ENCODE results near the gene USP32.
"Not testable (repeated sequence)": the region's sequence is repeated elsewhere in the genome, so short reads cannot be mapped to it uniquely, and the experiment has no call there.

Gene USP32

DNA sequence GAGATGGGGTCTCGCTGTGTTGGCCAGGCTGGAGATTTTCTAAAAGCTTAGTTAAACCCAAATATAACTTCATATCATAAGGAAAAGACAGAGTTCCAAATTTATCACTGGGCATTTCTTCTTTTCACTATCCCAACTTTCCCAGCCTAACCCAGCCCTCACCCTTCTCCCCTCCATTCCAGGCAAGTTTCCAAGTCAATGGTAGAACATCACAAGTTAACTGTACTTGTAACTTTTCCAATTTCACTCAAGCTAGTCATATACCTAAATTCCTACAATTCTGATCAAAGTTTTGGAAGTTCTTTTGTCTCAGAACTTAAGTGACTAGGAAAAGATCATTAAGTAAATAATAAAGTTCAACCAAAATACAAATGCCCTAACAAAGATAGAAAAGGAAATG is 61.2 kb downstream of the USP32 start:
- DNase-seq (ENCODE audit: low spot score) = no peak

- DNase-seq (ENCODE audit: low spot score) = no peak
Observed at GRCh38 chr17:60328679-60329078, 63.3 kb downstream of the USP32 start.

- DNase-seq (ENCODE audit: low spot score) = no peak
Observed at GRCh38 chr17:60327901-60328273, 64.0 kb downstream of the USP32 start.

GRCh38 chr17:60327134-60327900 is 64.6 kb downstream of the USP32 start:
- no peak for DNase-seq (ENCODE audit: low spot score)

- DNase-seq (ENCODE audit: low spot score) = no peak
Observed at GRCh38 chr17:60326702-60327101, 65.2 kb downstream of the USP32 start.

DNA sequence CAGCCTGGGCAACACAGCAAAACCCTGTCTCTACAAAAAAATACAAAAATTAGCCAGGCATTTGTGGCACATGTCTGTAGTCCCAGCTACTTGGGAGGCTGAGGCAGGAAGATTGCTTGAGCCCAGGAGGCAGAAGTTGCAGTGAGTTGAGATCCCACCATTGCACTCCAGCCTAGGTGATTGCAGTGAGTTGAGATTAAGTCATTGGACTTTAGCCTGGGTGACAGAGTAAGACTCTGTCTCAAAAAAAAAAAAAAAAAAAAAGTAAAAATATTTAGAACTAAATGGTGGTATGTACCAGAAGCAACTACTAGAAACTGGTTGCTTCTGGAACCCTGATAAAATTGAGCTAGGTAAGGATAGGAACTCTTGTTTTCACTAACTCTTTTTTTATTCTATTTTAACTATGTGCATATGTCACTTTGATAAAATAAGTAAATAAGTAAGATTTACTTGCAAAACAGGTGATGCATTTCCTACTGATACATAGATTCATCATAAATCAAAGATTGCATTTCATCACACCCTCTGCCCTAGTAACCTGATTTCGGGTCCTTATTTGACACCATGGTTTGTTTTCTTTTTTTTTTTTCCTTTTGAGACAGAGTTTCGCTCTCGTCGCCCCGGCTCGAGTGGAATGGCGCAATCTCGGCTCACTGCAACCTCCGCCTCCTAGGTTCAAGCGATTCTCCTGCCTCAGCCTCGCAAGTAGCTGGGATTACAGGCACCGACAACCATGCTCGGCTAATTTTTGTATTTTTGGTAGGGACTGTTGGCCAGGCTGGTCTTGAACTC is 66.0 kb downstream of the USP32 start:
- DNase-seq (ENCODE audit: low spot score) = no peak

DNA sequence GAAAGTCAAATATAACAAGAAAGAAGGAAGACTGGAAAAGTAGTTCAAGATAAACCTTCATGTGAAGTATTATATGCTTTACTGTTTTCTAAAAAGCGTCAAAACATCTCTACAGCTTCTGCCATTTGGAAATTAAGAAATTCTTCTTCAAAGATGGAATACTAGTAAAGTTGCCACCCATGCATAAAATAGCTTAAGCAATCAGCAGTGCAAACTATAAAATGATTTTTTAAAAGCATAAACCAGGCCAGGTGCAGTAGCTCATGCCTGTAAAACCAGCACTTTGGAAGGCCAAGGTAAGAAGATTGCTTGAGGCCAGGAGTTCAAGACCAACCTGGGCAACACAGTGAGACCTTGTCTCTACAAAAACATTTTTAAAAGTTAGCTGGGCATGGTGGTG is 68.2 kb downstream of the USP32 start:
- DNase-seq (ENCODE audit: low spot score) = no peak

DNA sequence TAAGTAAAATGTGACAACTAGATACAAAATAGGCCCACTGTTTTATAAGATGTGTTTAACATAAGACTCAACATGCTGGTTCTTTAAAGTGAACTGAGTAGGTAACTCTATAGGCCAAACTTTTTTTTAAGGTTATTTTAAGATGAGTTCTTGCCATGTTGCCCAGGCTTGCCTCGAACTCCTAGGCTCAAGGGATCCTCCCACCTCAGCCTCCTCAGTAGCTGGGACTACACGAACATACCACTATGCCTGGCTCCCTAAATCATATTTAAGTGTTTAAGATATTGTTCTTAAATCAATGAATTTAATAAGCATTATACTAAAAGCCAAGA is 69.9 kb downstream of the USP32 start:
- no peak for DNase-seq (ENCODE audit: low spot score)

DNA sequence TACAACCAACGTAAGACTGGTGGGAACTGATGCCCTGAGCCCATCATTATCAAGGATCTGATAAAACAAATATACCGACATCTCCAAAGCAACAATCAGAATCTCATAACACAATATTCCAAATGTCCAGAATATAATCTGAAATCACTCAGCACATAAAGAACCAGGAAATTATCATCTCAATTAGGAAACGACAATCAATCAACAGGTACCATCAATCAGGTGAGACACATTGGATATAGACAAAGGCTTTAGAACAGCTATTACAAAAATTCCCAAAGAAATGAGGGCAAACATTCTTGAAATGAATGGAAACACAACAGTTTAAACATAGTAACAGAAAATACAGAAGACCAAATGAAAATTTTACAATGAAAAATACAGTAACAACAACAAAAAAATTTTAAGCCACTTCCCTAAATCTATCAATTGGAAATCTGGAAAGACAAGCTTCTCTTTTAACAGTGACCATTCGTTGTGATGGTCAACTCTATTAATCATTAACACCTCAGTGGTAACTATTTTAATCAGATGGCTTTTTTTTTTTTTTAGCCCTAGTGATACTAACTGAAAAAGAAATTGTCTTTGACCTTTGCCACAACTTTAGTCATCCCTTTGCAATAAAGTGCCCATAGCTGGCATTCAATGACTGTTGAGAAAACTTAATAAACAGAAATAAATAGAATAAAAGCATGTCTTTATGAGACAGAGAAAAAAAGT is 70.4 kb downstream of the USP32 start:
- no peak for DNase-seq (ENCODE audit: low spot score)

DNA sequence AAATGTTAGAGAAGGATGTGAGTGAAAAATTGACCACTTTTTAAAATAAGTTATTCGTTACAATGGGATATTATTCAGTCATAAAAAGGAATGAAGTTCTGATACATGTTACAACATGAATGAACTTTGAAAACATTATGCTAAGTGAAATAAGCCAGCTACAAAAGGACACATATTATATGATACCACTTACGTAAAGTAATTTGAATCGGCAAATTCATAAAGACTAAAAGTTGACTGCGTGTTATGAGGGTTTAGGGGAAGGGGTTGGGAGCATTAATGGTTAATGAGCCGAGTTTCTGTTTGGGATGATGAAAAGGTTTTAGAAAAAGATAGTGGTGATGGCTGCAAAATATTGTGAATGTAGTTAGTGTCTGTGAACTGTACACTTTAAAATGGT is 73.1 kb downstream of the USP32 start:
- DNase-seq (ENCODE audit: low spot score) = no peak

DNA sequence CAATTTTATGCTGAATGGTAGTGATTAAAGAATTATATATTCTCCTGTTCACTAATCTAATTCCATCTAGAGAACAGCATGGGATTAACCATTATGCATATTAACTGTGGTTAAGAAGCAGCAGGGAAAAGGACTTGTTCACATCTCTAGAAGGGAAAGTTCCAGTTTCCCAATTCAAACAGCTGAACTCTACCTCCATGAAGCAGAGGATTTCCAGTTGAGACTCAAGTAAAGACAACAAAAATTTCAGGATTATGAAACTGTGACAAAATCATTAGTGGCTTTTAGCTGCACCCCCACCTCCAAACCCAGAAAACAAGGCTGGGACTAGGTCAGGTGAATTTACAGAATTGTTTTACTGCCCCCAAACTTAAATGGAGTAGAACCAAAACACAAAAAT is 73.6 kb downstream of the USP32 start:
- DNase-seq (ENCODE audit: low spot score) = no peak

DNA sequence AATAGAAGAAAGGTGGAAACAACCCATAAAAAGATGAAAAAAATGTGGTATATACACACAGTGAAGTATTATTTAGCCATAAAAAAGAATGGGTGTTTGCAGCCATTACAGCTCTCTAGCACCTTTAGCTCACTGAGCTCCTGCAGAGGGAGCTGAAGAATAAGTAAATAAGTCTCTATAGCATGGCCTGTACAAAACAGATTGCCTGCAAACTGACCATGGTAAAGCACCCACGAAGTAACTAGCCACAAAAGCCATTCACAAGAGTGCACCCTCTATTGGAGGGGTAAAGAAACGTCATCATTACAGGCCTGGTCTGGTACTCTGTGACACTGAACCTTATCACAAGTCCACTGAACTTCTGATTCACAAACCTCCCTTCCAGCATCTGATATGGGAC is 76.3 kb downstream of the USP32 start:
- peak; percentile 15 for DNase-seq (ENCODE audit: low spot score)

GRCh38 chr17:60314900-60315299 is 77.0 kb downstream of the USP32 start:
- not testable (repeated sequence) for DNase-seq (ENCODE audit: low spot score)

DNA sequence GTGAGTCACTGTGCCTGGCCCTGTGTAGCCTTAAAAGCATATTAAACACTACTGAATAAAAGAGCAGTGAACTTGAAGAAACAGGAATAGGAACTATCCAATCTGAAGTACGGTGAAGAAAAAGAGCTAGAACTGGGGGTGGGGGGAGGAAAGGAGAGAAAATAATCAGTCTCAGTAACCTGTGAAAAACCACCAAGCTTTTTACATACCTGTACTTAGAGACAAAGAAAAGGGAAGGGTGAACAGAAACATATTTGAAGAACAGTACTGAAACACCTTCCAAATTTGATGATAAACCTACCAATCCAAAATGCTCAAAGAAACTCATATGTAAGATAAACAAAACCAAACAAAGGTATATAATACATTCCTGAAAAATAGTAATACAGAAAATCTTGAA is 77.5 kb downstream of the USP32 start:
- DNase-seq (ENCODE audit: low spot score) = no peak

- no peak for DNase-seq (ENCODE audit: low spot score)
Observed at GRCh38 chr17:60311936-60312335, 80.0 kb downstream of the USP32 start.

- DNase-seq (ENCODE audit: low spot score) = no peak
Observed at GRCh38 chr17:60311186-60311585, 80.7 kb downstream of the USP32 start.

- no peak for DNase-seq (ENCODE audit: low spot score)
Observed at GRCh38 chr17:60305141-60305540, 86.8 kb downstream of the USP32 start.

DNA sequence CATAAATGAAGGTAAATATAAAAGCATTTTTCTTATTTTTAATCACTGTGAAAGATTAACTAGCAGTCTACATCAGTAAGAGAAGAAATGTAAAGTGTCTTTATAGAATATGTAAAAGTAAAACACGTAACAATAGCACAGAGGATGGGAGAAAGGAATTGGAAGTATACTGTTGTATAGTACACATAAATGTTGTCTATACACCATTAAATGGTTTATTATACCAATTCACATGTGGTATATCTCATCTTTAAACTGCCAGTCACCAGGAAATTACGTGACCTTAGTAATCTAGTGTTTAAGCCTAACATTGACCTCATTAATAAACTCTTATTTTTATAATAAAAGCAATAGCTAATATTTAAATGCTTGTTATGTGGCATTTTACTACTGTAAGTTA is 87.4 kb downstream of the USP32 start:
- no peak for DNase-seq (ENCODE audit: low spot score)

DNA sequence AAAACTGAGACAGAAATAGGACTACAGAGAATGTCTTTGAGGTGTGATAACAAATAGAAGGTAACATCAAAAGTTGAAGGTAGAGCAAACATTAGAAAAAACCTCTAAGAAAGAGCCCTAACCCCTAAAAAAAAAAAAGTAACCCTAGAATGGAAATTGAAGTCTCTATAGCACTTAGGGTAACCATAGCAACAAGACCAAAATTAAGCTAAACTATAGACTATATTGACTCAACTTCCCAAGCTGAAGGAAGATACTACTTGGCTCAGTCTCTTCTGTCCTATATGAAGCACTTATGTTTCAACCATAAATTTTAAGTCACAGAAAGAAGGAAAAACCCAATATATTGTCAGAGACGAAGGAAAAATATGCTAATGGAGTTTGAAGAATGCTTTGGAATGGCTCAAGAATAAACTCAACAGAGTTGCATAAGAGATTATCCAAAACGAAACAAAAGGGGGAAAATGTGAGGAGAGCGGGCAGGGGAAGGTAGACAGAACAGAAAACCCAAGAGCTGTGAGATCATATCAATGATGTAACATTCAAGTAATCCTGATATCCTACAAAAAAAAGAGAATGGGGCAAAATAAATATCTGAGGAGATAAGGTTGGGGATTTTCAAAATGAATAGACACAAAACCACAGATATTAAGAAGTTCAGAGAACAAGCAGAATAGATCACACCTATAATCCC is 88.4 kb downstream of the USP32 start:
- DNase-seq (ENCODE audit: low spot score) = no peak

- DNase-seq (ENCODE audit: low spot score) = no peak
Observed at GRCh38 chr17:60301649-60302048, 90.3 kb downstream of the USP32 start.

- no peak for DNase-seq (ENCODE audit: low spot score)
Observed at GRCh38 chr17:60300949-60301348, 91.0 kb downstream of the USP32 start.

- no peak for DNase-seq (ENCODE audit: low spot score)
Observed at GRCh38 chr17:60300011-60300410, 91.9 kb downstream of the USP32 start.
